Neural cell (in vitro differentiated cells): ENCODE results near the gene HES4. TPM values are rescaled to one million over a fixed set of nuclear protein-coding genes. Genes with fewer than 3 reads are reported as not detected.
"Not testable (repeated sequence)": the region's sequence is repeated elsewhere in the genome, so short reads cannot be mapped to it uniquely, and the experiment has no call there.

Experiments used
- H2AFZ ChIP-seq: fragments of 200-600, 300-800 bp; sonication (generic), shearing (Covaris generic); 2 replicates; pipeline ENCODE4 v1.6.0; 2014; ENCODE audit warnings: low read depth, mild to moderate bottlenecking, antibody characterized with exemption, low read length, moderate library complexity
- H3F3A ChIP-seq: fragments of 200-600 bp; shearing (Covaris generic); 2 replicates; pipeline ENCODE4 v1.6.1; 2016; ENCODE audit warnings: mild to moderate bottlenecking, moderate library complexity, mixed read lengths, antibody characterized with exemption, low read length; ENCODE audit not compliant: insufficient read depth, poor library complexity, severe bottlenecking
- H3K27ac ChIP-seq: fragments of 200-600, 300-800 bp; sonication (generic), shearing (Covaris generic); 2 replicates; pipeline ENCODE4 v1.5.1; 2014; ENCODE audit warnings: mild to moderate bottlenecking, low read length, moderate library complexity
- H3K27me3 ChIP-seq: fragments of 300-800, 200-600 bp; sonication (generic), shearing (Covaris generic); 2 replicates; pipeline ENCODE4 v1.6.0; 2014; ENCODE audit warnings: mild to moderate bottlenecking, low read depth, low read length, moderate library complexity; ENCODE audit not compliant: insufficient read depth
- H3K36me3 ChIP-seq: fragments of 300-800, 200-600 bp; sonication (generic), shearing (Covaris generic); 2 replicates; pipeline ENCODE4 v1.5.1; 2014; ENCODE audit warnings: mild to moderate bottlenecking, antibody characterized with exemption, low read length, moderate library complexity; ENCODE audit not compliant: insufficient read depth
- H3K4me2 ChIP-seq: fragments of 300-800, 200-600 bp; sonication (generic), shearing (Covaris generic); 2 replicates; pipeline ENCODE4 v1.6.0; 2014; ENCODE audit warnings: mild to moderate bottlenecking, low read length
- H3K4me3 ChIP-seq: fragments of 300-800, 200-600 bp; sonication (generic), shearing (Covaris generic); 2 replicates; pipeline ENCODE4 v1.5.1; 2014; ENCODE audit warnings: mild to moderate bottlenecking, low read length, moderate library complexity
- H3K79me2 ChIP-seq: fragments of 200-600 bp; shearing (Covaris generic); replicated peaks from 2 replicates; pipeline ENCODE4 v1.6.0; 2014; ENCODE audit warnings: mild to moderate bottlenecking, low read length, moderate library complexity; ENCODE audit not compliant: insufficient read depth
- H3K9ac ChIP-seq: fragments of 300-800, 200-600 bp; sonication (generic), shearing (Covaris generic); 2 replicates; pipeline ENCODE4 v1.6.1; 2016; ENCODE audit warnings: mild to moderate bottlenecking, low read length, mixed read lengths
- H3K9me2 ChIP-seq: fragments of 200-600 bp; shearing (Covaris generic); 2 replicates; pipeline ENCODE4 v1.6.1; 2016; ENCODE audit warnings: mild to moderate bottlenecking, low read length, mixed read lengths; ENCODE audit not compliant: insufficient read depth
- H3K9me3 ChIP-seq: fragments of 200-600, 300-800 bp; sonication (generic), shearing (Covaris generic); 2 replicates; pipeline ENCODE4 v1.6.1; 2016; ENCODE audit warnings: mild to moderate bottlenecking, mixed run types, low read length, moderate library complexity, mixed read lengths
- H4K20me1 ChIP-seq: fragments of 200-600 bp; shearing (Covaris generic); 2 replicates; pipeline ENCODE4 v1.6.1; 2016; ENCODE audit warnings: mild to moderate bottlenecking, mixed run types; ENCODE audit not compliant: insufficient read depth
- EP300 ChIP-seq: fragments of 450-650 bp; conservative IDR thresholded peaks from 2 replicates; pipeline ENCODE4 v1.6.1; 2014; ENCODE audit warnings: antibody characterized with exemption, mild to moderate bottlenecking, moderate library complexity; ENCODE audit not compliant: poor library complexity, severe bottlenecking
- EZH2 ChIP-seq: fragments of 200-600, 300-800 bp; shearing (Covaris generic), sonication (generic); IDR thresholded peaks from 2 replicates; pipeline ENCODE4 v1.6.1; 2014; ENCODE audit warnings: antibody characterized with exemption, low read length, borderline replicate concordance, mild to moderate bottlenecking; ENCODE audit not compliant: insufficient read depth, poor library complexity, severe bottlenecking
- MXI1 ChIP-seq: fragments of 450-650 bp; conservative IDR thresholded peaks from 2 replicates; pipeline ENCODE4 v1.6.1; 2014; ENCODE audit warnings: antibody characterized with exemption, mild to moderate bottlenecking; ENCODE audit not compliant: poor library complexity, severe bottlenecking
- POLR2AphosphoS5 ChIP-seq: IDR thresholded peaks from 2 replicates; pipeline ENCODE4 v1.6.1; 2012
- RAD21 ChIP-seq: fragments of 450-650 bp; conservative IDR thresholded peaks from 2 replicates; pipeline ENCODE4 v1.6.1; 2014; ENCODE audit warnings: antibody characterized with exemption, mild to moderate bottlenecking, moderate library complexity
- SMC3 ChIP-seq: fragments of 450-650 bp; conservative IDR thresholded peaks from 2 replicates; pipeline ENCODE4 v1.6.1; 2014; ENCODE audit warnings: antibody characterized with exemption, mild to moderate bottlenecking, moderate library complexity; ENCODE audit not compliant: poor library complexity
- TAF1 ChIP-seq: IDR thresholded peaks from 2 replicates; pipeline ENCODE4 v1.6.1; 2012; ENCODE audit warnings: low read depth
- polyA plus RNA-seq: library from polyadenylated mRNA; depleted of rRNA; stranded (reverse); fragments of >200 nt; gene quantifications from 2 replicates; pipeline ENCODE4 v1.2.3, GENCODE V29; 2014
- TF ChIP-seq, protein P1 (sequence below): fragments of 450-650 bp; IDR thresholded peaks from 2 replicates; pipeline ENCODE4 v1.5.1; 2014; ENCODE audit warnings: antibody characterized with exemption, mild to moderate bottlenecking, moderate library complexity; ENCODE audit not compliant: poor library complexity, severe bottlenecking
- TF ChIP-seq, protein P2 (sequence below): IDR thresholded peaks from 2 replicates; pipeline ENCODE4 v1.6.1; 2012; ENCODE audit warnings: borderline replicate concordance

HES4 gene
- polyA plus RNA-seq, 1 donor from 2014 or later: 196 TPM

DNA sequence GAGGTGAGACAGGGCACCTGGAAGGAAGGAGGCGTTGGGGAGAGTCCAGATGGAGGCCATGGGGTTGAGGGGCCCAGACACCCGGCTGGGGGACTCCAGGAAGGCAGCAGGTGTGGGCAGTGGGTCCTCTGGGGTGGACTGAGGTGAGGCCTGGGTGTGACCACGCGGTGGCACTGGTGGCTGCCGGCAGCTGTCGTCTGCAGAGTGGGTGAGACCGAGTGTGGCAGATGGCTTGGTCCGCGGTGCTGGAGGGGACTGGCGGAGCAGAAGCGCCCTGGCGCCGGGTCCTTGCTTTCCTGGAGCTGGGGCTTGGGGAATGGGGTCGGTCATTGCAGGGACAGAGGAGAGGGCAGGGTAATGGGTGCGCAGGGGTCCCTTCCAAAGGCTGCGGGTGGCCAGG lies 32.5 kb upstream of the HES4 start:
- no peaks in the 10 kb centered on the region for H3K36me3 ChIP-seq
- H3K27ac ChIP-seq: peak overlapping the region; percentile 55
- H3K79me2 ChIP-seq: peaks cover 4% of the 10 kb centered on the region
- TF ChIP-seq, protein P1, sequence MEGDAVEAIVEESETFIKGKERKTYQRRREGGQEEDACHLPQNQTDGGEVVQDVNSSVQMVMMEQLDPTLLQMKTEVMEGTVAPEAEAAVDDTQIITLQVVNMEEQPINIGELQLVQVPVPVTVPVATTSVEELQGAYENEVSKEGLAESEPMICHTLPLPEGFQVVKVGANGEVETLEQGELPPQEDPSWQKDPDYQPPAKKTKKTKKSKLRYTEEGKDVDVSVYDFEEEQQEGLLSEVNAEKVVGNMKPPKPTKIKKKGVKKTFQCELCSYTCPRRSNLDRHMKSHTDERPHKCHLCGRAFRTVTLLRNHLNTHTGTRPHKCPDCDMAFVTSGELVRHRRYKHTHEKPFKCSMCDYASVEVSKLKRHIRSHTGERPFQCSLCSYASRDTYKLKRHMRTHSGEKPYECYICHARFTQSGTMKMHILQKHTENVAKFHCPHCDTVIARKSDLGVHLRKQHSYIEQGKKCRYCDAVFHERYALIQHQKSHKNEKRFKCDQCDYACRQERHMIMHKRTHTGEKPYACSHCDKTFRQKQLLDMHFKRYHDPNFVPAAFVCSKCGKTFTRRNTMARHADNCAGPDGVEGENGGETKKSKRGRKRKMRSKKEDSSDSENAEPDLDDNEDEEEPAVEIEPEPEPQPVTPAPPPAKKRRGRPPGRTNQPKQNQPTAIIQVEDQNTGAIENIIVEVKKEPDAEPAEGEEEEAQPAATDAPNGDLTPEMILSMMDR: no peak
- TF ChIP-seq MXI1 (no peak), EZH2 (no peak), SMC3 (no peak), TAF1 (no peak), RAD21 (no peak), EP300 (no peak), POLR2AphosphoS5 (no peak)
- TF ChIP-seq, protein P2, sequence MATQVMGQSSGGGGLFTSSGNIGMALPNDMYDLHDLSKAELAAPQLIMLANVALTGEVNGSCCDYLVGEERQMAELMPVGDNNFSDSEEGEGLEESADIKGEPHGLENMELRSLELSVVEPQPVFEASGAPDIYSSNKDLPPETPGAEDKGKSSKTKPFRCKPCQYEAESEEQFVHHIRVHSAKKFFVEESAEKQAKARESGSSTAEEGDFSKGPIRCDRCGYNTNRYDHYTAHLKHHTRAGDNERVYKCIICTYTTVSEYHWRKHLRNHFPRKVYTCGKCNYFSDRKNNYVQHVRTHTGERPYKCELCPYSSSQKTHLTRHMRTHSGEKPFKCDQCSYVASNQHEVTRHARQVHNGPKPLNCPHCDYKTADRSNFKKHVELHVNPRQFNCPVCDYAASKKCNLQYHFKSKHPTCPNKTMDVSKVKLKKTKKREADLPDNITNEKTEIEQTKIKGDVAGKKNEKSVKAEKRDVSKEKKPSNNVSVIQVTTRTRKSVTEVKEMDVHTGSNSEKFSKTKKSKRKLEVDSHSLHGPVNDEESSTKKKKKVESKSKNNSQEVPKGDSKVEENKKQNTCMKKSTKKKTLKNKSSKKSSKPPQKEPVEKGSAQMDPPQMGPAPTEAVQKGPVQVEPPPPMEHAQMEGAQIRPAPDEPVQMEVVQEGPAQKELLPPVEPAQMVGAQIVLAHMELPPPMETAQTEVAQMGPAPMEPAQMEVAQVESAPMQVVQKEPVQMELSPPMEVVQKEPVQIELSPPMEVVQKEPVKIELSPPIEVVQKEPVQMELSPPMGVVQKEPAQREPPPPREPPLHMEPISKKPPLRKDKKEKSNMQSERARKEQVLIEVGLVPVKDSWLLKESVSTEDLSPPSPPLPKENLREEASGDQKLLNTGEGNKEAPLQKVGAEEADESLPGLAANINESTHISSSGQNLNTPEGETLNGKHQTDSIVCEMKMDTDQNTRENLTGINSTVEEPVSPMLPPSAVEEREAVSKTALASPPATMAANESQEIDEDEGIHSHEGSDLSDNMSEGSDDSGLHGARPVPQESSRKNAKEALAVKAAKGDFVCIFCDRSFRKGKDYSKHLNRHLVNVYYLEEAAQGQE: no peak
- H3K9ac ChIP-seq: peak overlapping the region; percentile 85
- H4K20me1 ChIP-seq: no peaks in the 10 kb centered on the region
- no peak overlapping the region for H2AFZ ChIP-seq
- no peaks in the 10 kb centered on the region for H3K9me3 ChIP-seq
- H3K9me2 ChIP-seq: no peaks in the 10 kb centered on the region
- H3K27me3 ChIP-seq: no peaks in the 10 kb centered on the region
- no peak overlapping the region for H3K4me2 ChIP-seq
- H3F3A ChIP-seq: no peaks in the 10 kb centered on the region
- peak overlapping the region; percentile 69 for H3K4me3 ChIP-seq

DNA sequence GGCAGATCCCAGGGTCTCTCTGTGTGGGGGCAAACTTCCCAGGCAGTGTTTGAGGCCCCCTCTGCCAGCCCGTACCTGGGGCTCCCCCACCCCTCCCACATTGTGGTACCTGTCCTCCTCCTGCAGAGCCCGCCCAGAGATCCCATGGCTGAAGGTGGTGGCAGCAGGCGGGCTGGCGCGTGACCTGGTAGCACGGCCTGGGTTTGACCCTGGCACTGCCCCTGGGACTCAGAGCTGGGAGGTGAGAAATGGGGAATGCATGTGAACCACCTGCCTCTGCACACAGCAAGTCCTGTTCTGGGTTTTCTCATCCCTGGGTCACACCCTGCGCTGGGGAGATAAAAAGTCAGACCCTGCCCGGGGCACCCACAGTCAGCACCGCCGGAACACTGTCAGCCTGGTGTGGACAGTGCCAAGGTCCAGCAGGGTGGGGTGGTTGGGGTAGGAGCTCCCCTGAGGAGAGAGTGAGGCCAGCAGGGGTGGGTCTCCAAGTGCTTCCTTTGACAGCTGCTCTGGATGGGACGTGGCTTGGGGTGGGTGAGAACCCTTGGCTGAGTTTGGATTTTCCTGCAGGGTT lies 31.9 kb upstream of the HES4 start:
- Histone ChIP-seq H3K79me2 (peaks cover 4% of the 10 kb centered on the region), H3K36me3 (no peaks in the 10 kb centered on the region), H3K4me3 (no peak overlapping the region), H3K9me2 (no peaks in the 10 kb centered on the region), H4K20me1 (no peaks in the 10 kb centered on the region), H3F3A (no peaks in the 10 kb centered on the region), H3K27me3 (no peaks in the 10 kb centered on the region), H3K27ac (no peak overlapping the region), H2AFZ (no peak overlapping the region), H3K9ac (no peak overlapping the region), H3K9me3 (no peaks in the 10 kb centered on the region), H3K4me2 (no peak overlapping the region)
- TF ChIP-seq TAF1 (no peak), SMC3 (no peak), EZH2 (no peak), MXI1 (no peak), EP300 (no peak), POLR2AphosphoS5 (no peak), RAD21 (no peak)
- TF ChIP-seq, protein P2: no peak
- TF ChIP-seq, protein P1: no peak

DNA sequence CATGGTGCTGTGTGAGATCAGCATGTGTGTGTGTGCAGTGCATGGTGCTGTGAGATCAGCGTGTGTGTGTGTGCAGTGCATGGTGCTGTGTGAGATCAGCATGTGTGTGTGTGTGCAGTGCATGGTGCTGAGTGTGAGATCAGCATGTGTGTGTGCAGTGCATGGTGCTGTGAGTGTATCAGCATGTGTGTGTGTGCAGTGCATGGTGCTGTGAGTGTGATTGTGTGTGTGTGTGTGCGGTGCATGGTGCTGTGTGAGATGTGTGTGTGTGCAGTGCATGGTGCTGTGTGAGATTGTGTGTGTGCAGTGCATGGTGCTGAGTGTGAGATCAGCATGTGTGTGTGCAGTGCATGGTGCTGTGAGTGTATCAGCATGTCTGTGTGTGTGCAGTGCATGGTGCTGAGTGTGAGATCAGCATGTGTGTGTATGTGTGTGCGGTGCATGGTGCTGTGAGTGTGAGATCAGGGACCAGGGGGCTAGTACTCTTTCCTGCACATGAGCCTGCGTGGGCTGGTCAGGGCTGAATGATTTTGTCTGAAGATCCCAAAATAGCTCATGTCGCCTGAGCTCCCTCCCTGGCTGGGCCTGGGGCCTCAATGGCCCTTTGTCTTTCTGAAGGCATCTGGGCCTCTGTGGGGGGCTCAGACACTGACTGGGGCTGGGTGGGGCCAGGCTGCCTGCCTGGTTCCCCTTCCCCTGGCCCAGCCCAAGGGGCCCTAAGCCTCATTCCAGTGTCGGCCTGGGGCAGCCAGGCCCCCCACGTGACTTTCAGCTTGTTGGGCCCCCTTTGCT lies 31.2 kb upstream of the HES4 start:
- H3K4me3 ChIP-seq, H3K27ac ChIP-seq, H3F3A ChIP-seq, H3K36me3 ChIP-seq, H3K4me2 ChIP-seq, H2AFZ ChIP-seq, H3K9me2 ChIP-seq, H4K20me1 ChIP-seq, H3K9me3 ChIP-seq, H3K9ac ChIP-seq, H3K79me2 ChIP-seq, H3K27me3 ChIP-seq: not testable (repeated sequence)
